Panc1 (cell line): ENCODE data around the gene TKT. TPM values are rescaled to one million over a fixed set of nuclear protein-coding genes. Genes with fewer than 3 reads are reported as not detected.

Source experiments
- ATAC-seq: fragments of 200-7000 bp; cut with Tn5 transposase; 2 replicates; pipeline ENCODE4 v1.9.1; 2020; ENCODE audit warnings: mild to moderate bottlenecking, moderate library complexity
- BruUV-seq: library from RNA; stranded (reverse); fragments of 400-500 nt; replicated peaks from 2 replicates; lab custom pipeline; 2021; lab: Mats Ljungman, UMichigan
- CTCF ChIA-PET: fragments of 300-600 bp; sonication (Branson Sonifier 250); formaldehyde crosslinking; loops from one replicate; lab custom pipeline; 2022; ENCODE audit warnings: antibody characterized with exemption; lab: Charles Lee
- POLR2A ChIA-PET: fragments of 300-600 bp; sonication (Branson Sonifier 250); formaldehyde crosslinking; loops from one replicate; lab custom pipeline; 2022; ENCODE audit warnings: antibody characterized with exemption; lab: Charles Lee
- DNase-seq: peaks from one replicate; pipeline ENCODE4 v3.0.0-alpha.2; 2010; ENCODE audit warnings: low read depth, low spot score
- H3K27ac ChIP-seq: 2 replicates; pipeline ENCODE4 v1.5.1; 2011; ENCODE audit warnings: mild to moderate bottlenecking, low read length, inconsistent platforms
- H3K27me3 ChIP-seq: fragments of 200-500 bp; sonication (Bioruptor generic); 2 replicates; pipeline ENCODE4 v1.6.0; 2014; ENCODE audit warnings: low read length, inconsistent platforms; ENCODE audit not compliant: control insufficient read depth, insufficient read depth
- H3K36me3 ChIP-seq: fragments of 200-500 bp; sonication (Bioruptor generic); 2 replicates; pipeline ENCODE4 v1.5.1; 2014; ENCODE audit warnings: inconsistent platforms, mild to moderate bottlenecking, low read length, moderate library complexity; ENCODE audit not compliant: control insufficient read depth, insufficient read depth
- H3K4me1 ChIP-seq: 2 replicates; pipeline ENCODE4 v1.5.1; 2011; ENCODE audit warnings: inconsistent platforms, mild to moderate bottlenecking, low read length, moderate library complexity; ENCODE audit not compliant: control insufficient read depth, insufficient read depth
- H3K4me3 ChIP-seq, 2 experiments: 2 replicates each; pipeline ENCODE4 v1.5.1; 2011 to 2012; ENCODE audit warnings: low read depth in 2 of 2, low read length in 2 of 2, mild to moderate bottlenecking in 2 of 2, inconsistent platforms in 1 of 2, moderate library complexity in 1 of 2
- H3K9me3 ChIP-seq: fragments of 200-500 bp; sonication (Bioruptor generic); 2 replicates; pipeline ENCODE4 v1.5.1; 2014; ENCODE audit warnings: low read depth, mild to moderate bottlenecking, inconsistent platforms, low read length, moderate library complexity; ENCODE audit not compliant: control insufficient read depth, insufficient read depth
- CTCF ChIP-seq: fragments of 450-650 bp; IDR thresholded peaks from 2 replicates; pipeline ENCODE4 v1.5.1; 2017; ENCODE audit warnings: mild to moderate bottlenecking
- POLR2AphosphoS5 ChIP-seq: IDR thresholded peaks from 2 replicates; pipeline ENCODE4 v1.6.1; 2012; ENCODE audit warnings: mild to moderate bottlenecking, low read depth, low read length, moderate library complexity
- REST ChIP-seq, 2 experiments: IDR thresholded peaks; 2 replicates each; pipeline ENCODE4 v1.6.1; 2011 to 2012; ENCODE audit warnings: low read depth in 2 of 2, control low read depth in 1 of 2, low read length in 1 of 2, mild to moderate bottlenecking in 1 of 2, moderate library complexity in 1 of 2; ENCODE audit not compliant: insufficient read depth in 1 of 2
- SIN3A ChIP-seq: IDR thresholded peaks from 2 replicates; pipeline ENCODE4 v1.6.1; 2012; ENCODE audit warnings: low read depth, mild to moderate bottlenecking, low read length, moderate library complexity, borderline replicate concordance; ENCODE audit not compliant: insufficient read depth
- TCF7L2 ChIP-seq: IDR thresholded peaks from 2 replicates; pipeline ENCODE4 v1.6.1; 2011; ENCODE audit warnings: mild to moderate bottlenecking, low read depth, low read length, inconsistent platforms
- in situ Hi-C: cut with HindIII; loops from 2 replicates; pipeline ENCODE4 v1.10.0; 2016; ENCODE audit warnings: low sequenced_read_pairs, low pct_unique_long_range_greater_than_20kb
- intact Hi-C: fragments of 100-400 bp; cut with micrococcal nuclease; formaldehyde crosslinking; loops from one replicate; pipeline ENCODE4 v1.10.0; 2022; ENCODE audit not compliant: unreplicated experiment
- total RNA-seq: library from RNA; stranded (reverse); gene quantifications from one replicate; pipeline ENCODE4 v1.2.1, GENCODE V29; 2021; ENCODE audit not compliant: unreplicated experiment

TKT gene
- total RNA-seq, 1 experiment from 2014 or later = 338 TPM

GRCh38 chr3:53180305-53181023 is 75.4 kb downstream of the TKT start:
- H3K9me3 ChIP-seq = no peaks in the 10 kb centered on the region
- no peak for DNase-seq
- H3K36me3 ChIP-seq = no peaks in the 10 kb centered on the region
- in situ Hi-C loops = no loop called here
- intact Hi-C loops = no loop called here
- ChIA-PET POLR2A (no interaction called here), CTCF (no interaction called here)
- H3K27me3 ChIP-seq = no peaks in the 10 kb centered on the region
- BruUV-seq = no TSS peak
- H3K4me3 ChIP-seq = no peak overlapping the region
- TF ChIP-seq TCF7L2 = no peak
- no peak for TF ChIP-seq POLR2AphosphoS5
- TF ChIP-seq CTCF = no peak
- TF ChIP-seq REST (IDR thresholded peaks at IDR 0.05; ENCODE audit: insufficient read depth in 1 of 2, low read depth in 2 of 2, low read length in 1 of 2) = no peak
- TF ChIP-seq SIN3A = no peak
- ATAC-seq = no peak
- no peak overlapping the region for H3K27ac ChIP-seq
- H3K4me1 ChIP-seq = no peaks in the 10 kb centered on the region

- no peak overlapping the region for H3K27ac ChIP-seq
- ChIA-PET CTCF (no interaction called here), POLR2A (no interaction called here)
- H3K9me3 ChIP-seq = no peaks in the 10 kb centered on the region
- no peaks in the 10 kb centered on the region for H3K27me3 ChIP-seq
- in situ Hi-C loops = no loop called here
- BruUV-seq = no TSS peak
- DNase-seq (no peak), ATAC-seq (no peak)
- H3K4me1 ChIP-seq = no peaks in the 10 kb centered on the region
- H3K36me3 ChIP-seq = no peaks in the 10 kb centered on the region
- TF ChIP-seq SIN3A (no peak), POLR2AphosphoS5 (no peak), REST (IDR thresholded peaks at IDR 0.05; ENCODE audit: insufficient read depth in 1 of 2, low read depth in 2 of 2, low read length in 1 of 2) (no peak), TCF7L2 (no peak), CTCF (no peak)
- intact Hi-C loops = no loop called here
- no peak overlapping the region for H3K4me3 ChIP-seq
Observed at GRCh38 chr3:53179580-53179979, 76.2 kb downstream of the TKT start.
